ENCODE measurements around the gene SLC9A9. TPM values are rescaled to one million over a fixed set of nuclear protein-coding genes. Genes with fewer than 3 reads are reported as not detected.

The SLC9A9 gene
- total RNA-seq, 4 donors from 2014 or later = 2.1 to 40.4 (median 7.2) TPM

GRCh38 chr3:143865302-143865701, 17.0 kb upstream of the SLC9A9 start:
- Histone ChIP-seq H3K36me3 (no peaks in the 10 kb centered on the region), H3K27me3 (no peaks in the 10 kb centered on the region), H3K9me3 (no peaks in the 10 kb centered on the region), H3K4me1 (no peaks in the 10 kb centered on the region), H3K27ac (no peak overlapping the region), H3K4me3 (no peak overlapping the region)
- TF ChIP-seq POLR2A (IDR thresholded peaks at IDR 0.05) = no peak
- no peak for TF ChIP-seq CTCF (IDR thresholded peaks at IDR 0.05)
- DNase-seq = no peak

- DNase-seq = no peak
- Histone ChIP-seq H3K4me3 (no peak overlapping the region), H3K27me3 (no peaks in the 10 kb centered on the region), H3K9me3 (no peaks in the 10 kb centered on the region), H3K27ac (no peak overlapping the region), H3K4me1 (no peaks in the 10 kb centered on the region), H3K36me3 (no peaks in the 10 kb centered on the region)
- TF ChIP-seq POLR2A (IDR thresholded peaks at IDR 0.05) (no peak), CTCF (IDR thresholded peaks at IDR 0.05) (no peak)
Observed at GRCh38 chr3:143859465-143860203, 11.4 kb upstream of the SLC9A9 start.

GRCh38 chr3:143856252-143856970, 8.1 kb upstream of the SLC9A9 start:
- H3K27ac ChIP-seq = no peak overlapping the region
- H3K4me3 ChIP-seq = no peak overlapping the region
- no peaks in the 10 kb centered on the region for H3K36me3 ChIP-seq
- TF ChIP-seq POLR2A (IDR thresholded peaks at IDR 0.05) = no peak
- no peak for TF ChIP-seq CTCF (IDR thresholded peaks at IDR 0.05)
- no peaks in the 10 kb centered on the region for H3K9me3 ChIP-seq
- H3K4me1 ChIP-seq = no peaks in the 10 kb centered on the region
- H3K27me3 ChIP-seq = no peaks in the 10 kb centered on the region
- no peak for DNase-seq

GRCh38 chr3:143855183-143855582, 6.9 kb upstream of the SLC9A9 start:
- Histone ChIP-seq H3K27ac (no peak overlapping the region), H3K4me3 (no peak overlapping the region), H3K4me1 (no peaks in the 10 kb centered on the region), H3K9me3 (no peaks in the 10 kb centered on the region), H3K27me3 (no peaks in the 10 kb centered on the region), H3K36me3 (no peaks in the 10 kb centered on the region)
- no peak for DNase-seq
- TF ChIP-seq CTCF (IDR thresholded peaks at IDR 0.05) (no peak), POLR2A (IDR thresholded peaks at IDR 0.05) (no peak)

GRCh38 chr3:143851331-143852017, 3.2 kb upstream of the SLC9A9 start:
- TF ChIP-seq CTCF (IDR thresholded peaks at IDR 0.05) (no peak), POLR2A (IDR thresholded peaks at IDR 0.05) (no peak)
- H3K4me3 ChIP-seq = no peak overlapping the region
- no peaks in the 10 kb centered on the region for H3K36me3 ChIP-seq
- no peak overlapping the region for H3K27ac ChIP-seq
- no peaks in the 10 kb centered on the region for H3K4me1 ChIP-seq
- no peak for DNase-seq
- no peaks in the 10 kb centered on the region for H3K9me3 ChIP-seq
- no peaks in the 10 kb centered on the region for H3K27me3 ChIP-seq
